Small intestine (tissue), 7 donors: ENCODE data around the gene PDE4D. TPM values are rescaled to one million over a fixed set of nuclear protein-coding genes. Genes with fewer than 3 reads are reported as not detected.

ENCODE experiments used
- DNase-seq, 2 donors: peaks; one replicate each; pipeline versions ENCODE4 v3.0.0 to v3.0.0-alpha.2; 2013
- FAIRE-seq: peaks from 2 replicates; lab custom pipeline; 2012; peaks lifted over from hg19 to GRCh38; lab: Jason Lieb, UNC
- H3K27ac ChIP-seq, 3 donors: one replicate each; pipeline ENCODE4 v1.5.1; 2013; ENCODE audit warnings: low read length in 2 of 3, mild to moderate bottlenecking in 2 of 3, control low read depth in 1 of 3, inconsistent platforms in 1 of 3, low read depth in 1 of 3, moderate library complexity in 1 of 3
- H3K27me3 ChIP-seq, 3 donors: one replicate each; pipeline ENCODE4 v1.6.1; 2013; ENCODE audit warnings: low read length in 3 of 3, inconsistent platforms in 1 of 3; ENCODE audit not compliant: control insufficient read depth in 3 of 3, insufficient read depth in 3 of 3
- H3K36me3 ChIP-seq, 3 donors: one replicate each; pipeline ENCODE4 v1.6.1; 2013; ENCODE audit warnings: low read length in 3 of 3, inconsistent platforms in 1 of 3, low read depth in 1 of 3, mild to moderate bottlenecking in 1 of 3, moderate library complexity in 1 of 3; ENCODE audit not compliant: control insufficient read depth in 3 of 3, insufficient read depth in 2 of 3
- H3K4me1 ChIP-seq, 3 donors: one replicate each; pipeline ENCODE4 v1.6.1; 2013; ENCODE audit warnings: low read length in 2 of 3, inconsistent platforms in 1 of 3, low read depth in 1 of 3, mild to moderate bottlenecking in 1 of 3, moderate library complexity in 1 of 3; ENCODE audit not compliant: control insufficient read depth in 3 of 3, insufficient read depth in 2 of 3
- H3K4me3 ChIP-seq, 3 donors: one replicate each; pipeline ENCODE4 v1.5.1; 2013; ENCODE audit warnings: low read length in 3 of 3, control low read depth in 1 of 3, inconsistent platforms in 1 of 3, low read depth in 1 of 3, mild to moderate bottlenecking in 1 of 3, moderate library complexity in 1 of 3
- H3K9me3 ChIP-seq, 2 donors: one replicate each; pipeline ENCODE4 v1.6.1; 2013; ENCODE audit warnings: low read depth in 1 of 2, low read length in 1 of 2; ENCODE audit not compliant: control insufficient read depth in 2 of 2, insufficient read depth in 1 of 2
- WGBS, 3 donors: extraction: QIAGEN DNeasy Blood & Tissue Kit; methylation state at CpG; one replicate each; pipeline ENCODE4 v1.1.7; 2013; 5-methylcytosine and 5-hydroxymethylcytosine counted together
- polyA plus RNA-seq, 4 donors: library from polyadenylated mRNA; stranded (reverse) in 3 of 4; unstranded in 1 of 4; fragments of 200-250 nt in 3 of 4; fragments of 120-200 nt in 1 of 4; gene quantifications; one replicate each; pipeline versions ENCODE4 v1.2.1 to v1.2.3, GENCODE V29; 2013
- donor health status: healthy with polysubstance abuse.
- donor health status: control.
- donor health status: control.
- donor health status: Bipolar disorder and iron deficiency.
- donor health status: healthy.

The PDE4D gene
- polyA plus RNA-seq, 4 donors: 2.9 to 16.2 (median 5.3) TPM

GRCh38 chr5:59661954-59662615 lies 231.4 kb downstream of the PDE4D start:
- no peak overlapping the region for H3K4me3 ChIP-seq
- DNase-seq (peak; percentile 54), FAIRE-seq (no peak)
- no peaks in the 10 kb centered on the region for H3K27me3 ChIP-seq
- peaks cover 2 to 18% (median 15%) of the 10 kb centered on the region in 3 donors for H3K4me1 ChIP-seq
- no peaks in the 10 kb centered on the region for H3K9me3 ChIP-seq
- WGBS, 3 donors: 13 to 28% (median 15%) methylated on average over 4 of the region's 4 CpGs
- peak overlapping the region in 2 of 3 donors; percentile 21 to 69 for H3K27ac ChIP-seq
- no peaks in the 10 kb centered on the region for H3K36me3 ChIP-seq

GRCh38 chr5:59661311-59661710 lies 232.2 kb downstream of the PDE4D start:
- Histone ChIP-seq H3K4me3 (no peak overlapping the region), H3K27ac (no peak overlapping the region), H3K4me1 (peaks cover 2 to 19% (median 15%) of the 10 kb centered on the region in 3 donors), H3K9me3 (no peaks in the 10 kb centered on the region), H3K27me3 (no peaks in the 10 kb centered on the region), H3K36me3 (no peaks in the 10 kb centered on the region)
- DNase-seq (peak in 1 of 2 donors; percentile 26), FAIRE-seq (no peak)
- WGBS, 3 donors: 90 to 91% (median 91%) methylated on average over 1 of the region's 1 CpG

GRCh38 chr5:59660737-59661136 lies 232.8 kb downstream of the PDE4D start:
- Histone ChIP-seq H3K36me3 (no peaks in the 10 kb centered on the region), H3K27me3 (no peaks in the 10 kb centered on the region), H3K9me3 (no peaks in the 10 kb centered on the region), H3K4me1 (peaks cover 2 to 25% (median 15%) of the 10 kb centered on the region in 3 donors), H3K4me3 (no peak overlapping the region), H3K27ac (no peak overlapping the region)
- FAIRE-seq: no peak
- WGBS, 3 donors: 18 to 50% (median 27%) methylated on average over 1 of the region's 1 CpG
- peak in 1 of 2 donors; percentile 19 for DNase-seq

DNA sequence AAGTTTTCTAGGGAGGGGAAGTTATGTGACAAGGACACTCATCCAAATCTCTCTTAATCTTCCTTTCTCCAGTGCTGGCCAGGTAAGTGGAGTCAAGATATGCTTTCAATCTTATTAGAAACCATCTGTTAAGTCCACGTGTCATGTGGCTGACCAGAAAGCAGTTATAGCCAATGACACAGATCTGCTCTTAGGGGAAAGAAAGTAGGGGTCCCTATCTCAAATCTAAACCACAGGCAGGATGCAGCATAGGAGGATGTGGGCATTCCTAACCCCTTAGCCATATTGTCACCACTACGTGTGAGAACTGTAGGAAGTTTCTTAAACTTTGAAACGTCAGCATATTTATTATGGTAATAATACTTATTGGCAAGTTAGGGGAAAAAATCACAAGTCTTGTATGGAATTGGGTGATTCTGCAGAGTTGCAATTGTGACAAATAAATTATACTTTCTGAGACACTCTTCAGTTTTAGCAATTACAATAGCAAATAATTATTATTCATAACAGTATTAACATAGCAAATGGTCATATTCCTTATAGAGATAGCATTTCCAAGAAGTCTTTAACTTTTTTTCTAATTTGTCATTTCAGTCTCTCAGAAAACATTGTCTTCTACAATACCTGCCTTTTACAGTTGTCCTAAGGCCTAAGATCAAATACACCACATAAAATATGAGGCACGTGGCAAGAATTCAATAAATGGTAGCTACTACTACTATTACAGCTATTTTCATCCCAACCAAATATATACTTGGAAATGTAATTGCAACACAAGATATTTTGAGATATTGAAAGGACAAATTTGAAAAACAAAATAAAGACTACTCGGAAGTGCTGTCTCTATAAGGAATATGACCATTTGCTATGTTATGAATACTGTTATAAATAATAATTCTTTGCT lies 236.9 kb downstream of the PDE4D start:
- Histone ChIP-seq H3K27me3 (no peaks in the 10 kb centered on the region), H3K36me3 (no peaks in the 10 kb centered on the region), H3K27ac (no peak overlapping the region), H3K9me3 (no peaks in the 10 kb centered on the region), H3K4me3 (no peak overlapping the region), H3K4me1 (peaks cover under 1 to 19% (median 10%) of the 10 kb centered on the region in 3 donors)
- DNase-seq (no peak), FAIRE-seq (no peak)
- WGBS, 3 donors: 77 to 89% (median 78%) methylated on average over 5 of the region's 5 CpGs

DNA sequence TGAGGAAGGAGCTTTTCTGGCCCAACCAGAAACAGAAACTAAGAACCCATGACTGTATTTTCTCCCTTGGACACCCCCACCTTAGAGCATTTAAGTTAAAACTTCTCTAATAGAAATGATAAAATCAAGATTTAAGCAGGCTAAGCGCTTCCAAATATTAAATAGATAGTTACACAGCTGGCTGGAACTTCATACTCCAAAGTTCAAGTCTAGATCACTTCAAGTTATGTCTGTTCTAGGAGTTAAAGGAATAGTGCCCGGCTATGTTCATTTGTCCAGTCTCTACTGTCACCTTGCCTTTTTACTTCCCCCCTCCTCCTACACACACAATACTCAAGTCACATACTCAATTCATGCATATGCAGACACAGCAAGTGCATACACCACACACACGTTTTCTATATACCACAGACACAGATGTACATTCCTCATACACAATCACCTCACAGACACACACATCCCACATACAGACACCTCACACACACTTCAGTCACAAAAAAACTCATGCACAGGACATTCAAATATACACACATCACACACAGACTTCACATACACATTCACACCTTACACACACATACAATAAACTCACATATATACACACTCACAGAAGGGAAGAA lies 237.7 kb downstream of the PDE4D start:
- no peaks in the 10 kb centered on the region for H3K9me3 ChIP-seq
- H3K36me3 ChIP-seq: no peaks in the 10 kb centered on the region
- WGBS, 3 donors: 62 to 76% (median 71%) methylated on average over 3 of the region's 3 CpGs
- FAIRE-seq (no peak), DNase-seq (peak; percentile 13 to 31)
- no peak overlapping the region for H3K27ac ChIP-seq
- H3K27me3 ChIP-seq: no peaks in the 10 kb centered on the region
- peaks cover 0 to 18% (median 6%) of the 10 kb centered on the region in 3 donors for H3K4me1 ChIP-seq
- H3K4me3 ChIP-seq: no peak overlapping the region

DNA sequence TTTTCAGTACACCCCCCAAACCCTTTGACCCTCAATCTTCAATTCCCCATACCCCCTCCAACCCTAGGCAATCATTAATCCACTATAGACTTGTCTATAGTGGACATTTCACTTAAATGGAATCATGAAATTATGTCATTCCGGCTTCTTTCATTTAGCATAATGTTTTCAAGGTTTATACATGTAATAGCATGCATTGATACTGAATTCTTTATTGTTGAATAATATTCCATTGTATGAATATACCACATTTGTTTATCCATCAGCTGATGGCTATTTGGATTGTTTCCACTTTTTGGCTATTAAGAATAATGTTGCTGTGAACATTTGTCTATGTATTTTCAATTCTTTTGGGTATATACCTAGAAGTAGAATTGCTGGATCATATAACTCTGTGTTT lies 238.8 kb downstream of the PDE4D start:
- H3K27ac ChIP-seq: no peak overlapping the region
- H3K4me1 ChIP-seq: peaks cover 0 to 18% (median 5%) of the 10 kb centered on the region in 3 donors
- FAIRE-seq: no peak
- 96 to 98% (median 97%) methylated on average over 1 of the region's 1 CpG for WGBS, 3 donors
- no peaks in the 10 kb centered on the region for H3K9me3 ChIP-seq
- no peaks in the 10 kb centered on the region for H3K27me3 ChIP-seq
- H3K4me3 ChIP-seq: no peak overlapping the region
- no peaks in the 10 kb centered on the region for H3K36me3 ChIP-seq
- DNase-seq: no peak

- Histone ChIP-seq H3K4me3 (no peak overlapping the region), H3K4me1 (peaks cover 0 to 14% (median 2%) of the 10 kb centered on the region in 3 donors), H3K27ac (no peak overlapping the region), H3K36me3 (no peaks in the 10 kb centered on the region), H3K9me3 (no peaks in the 10 kb centered on the region), H3K27me3 (no peaks in the 10 kb centered on the region)
- FAIRE-seq: no peak
- no peak for DNase-seq
- 79 to 88% (median 87%) methylated on average over 2 of the region's 2 CpGs for WGBS, 3 donors
These were observed 241.1 kb downstream of the PDE4D start for GRCh38 chr5:59652449-59652848.
